GM21390 (cell line): ENCODE results near the gene RSPH3.
"Not testable (repeated sequence)": the region's sequence is repeated elsewhere in the genome, so short reads cannot be mapped to it uniquely, and the experiment has no call there.

Experiments used
- ATAC-seq: cut with Tn5 transposase; IDR thresholded peaks from one replicate; pipeline ENCODE4 v1.9.1; 2021; ENCODE audit not compliant: unreplicated experiment

Gene RSPH3

DNA sequence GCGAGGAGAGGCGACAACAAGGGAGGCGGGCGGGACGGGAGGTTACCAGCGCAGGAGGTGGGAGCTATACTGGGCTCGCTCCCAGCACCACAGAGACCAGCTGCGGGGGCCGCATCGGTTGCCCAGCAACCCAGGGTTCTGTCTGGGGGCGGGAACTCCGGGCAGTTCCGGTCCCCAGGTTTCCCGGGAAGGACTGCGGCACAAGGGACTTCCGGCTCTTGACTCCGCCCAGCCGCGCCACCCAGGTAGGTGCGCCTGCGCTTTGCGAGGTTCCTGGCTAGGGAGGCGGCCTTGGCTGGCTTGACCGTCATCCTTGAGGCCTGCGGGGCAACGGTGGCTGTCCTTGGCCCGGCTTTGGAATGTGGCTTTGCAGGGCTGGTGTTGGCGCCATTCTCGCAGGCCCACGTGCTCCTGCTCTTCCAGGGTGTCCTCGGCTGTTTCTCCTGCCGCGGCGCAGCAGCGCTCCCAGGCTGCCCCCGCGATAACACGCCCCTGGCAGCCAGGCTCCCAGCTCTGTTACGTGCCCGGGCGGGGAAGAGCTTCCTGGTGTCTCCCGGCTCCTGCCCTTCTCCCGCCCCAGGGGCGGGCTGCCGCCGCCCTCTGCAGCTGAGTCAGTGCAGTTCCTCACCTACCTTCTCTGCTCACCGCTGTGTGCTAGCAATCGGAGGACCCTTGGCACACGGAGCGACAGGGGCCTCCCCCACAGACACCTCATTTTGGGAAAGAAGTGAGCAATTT lies at the start of gene RSPH3:
Gene RSPH3 (minus strand): TSS at position 537 of the 738 bp plus-strand sequence. CDS start 652 bp downstream, outside the sequence.
- ATAC-seq: peak; percentile 92

- ATAC-seq: no peak
Measured at GRCh38 chr6:159047891-159048685, 48.1 kb upstream of the RSPH3 start.

DNA sequence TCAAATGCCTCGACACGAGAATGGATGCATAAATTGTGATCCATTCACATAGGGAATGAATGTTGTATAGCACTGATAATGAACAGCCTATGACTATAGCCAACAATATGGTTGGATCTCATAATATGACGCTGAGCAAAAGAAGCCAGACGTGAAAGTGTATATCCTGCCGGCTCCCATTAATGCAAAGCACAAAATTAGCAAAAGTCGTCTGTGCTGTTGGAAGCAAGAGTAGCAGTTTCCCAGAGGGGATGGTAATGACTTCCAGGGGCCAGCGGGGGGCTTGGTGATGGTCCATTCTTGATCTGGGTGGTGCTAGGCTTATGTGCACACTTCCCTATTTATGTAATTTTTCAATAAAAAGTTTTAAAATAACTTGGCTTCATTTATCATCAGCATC lies 45.8 kb upstream of the RSPH3 start:
- ATAC-seq: no peak

GRCh38 chr6:159044899-159045727 lies 45.1 kb upstream of the RSPH3 start, which contains the start of gene TAGAP:
TAGAP (minus strand) TSS chr6:159044991; CDS start chr6:159044146, 845 bp downstream.
- peak; percentile 82 for ATAC-seq

DNA sequence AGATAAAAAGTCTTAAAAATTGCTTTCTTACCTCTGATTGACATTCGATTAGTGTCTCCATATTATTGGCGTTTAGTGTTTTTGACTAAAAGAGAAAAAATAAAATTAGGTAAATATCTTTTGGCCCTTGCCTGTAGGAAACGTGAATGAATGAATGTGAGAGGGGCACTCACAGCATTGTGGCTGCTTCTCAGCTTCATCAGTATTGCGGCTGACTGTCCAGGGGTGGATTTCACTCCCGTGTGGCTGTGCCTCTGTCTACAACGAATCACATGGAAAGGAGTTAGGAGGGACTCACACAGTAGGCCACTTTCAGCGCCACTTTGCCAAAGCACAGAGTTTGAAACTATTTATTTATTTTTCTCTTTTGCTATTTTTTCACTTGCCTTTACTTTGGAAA lies 43.9 kb upstream of the RSPH3 start:
- no peak for ATAC-seq

DNA sequence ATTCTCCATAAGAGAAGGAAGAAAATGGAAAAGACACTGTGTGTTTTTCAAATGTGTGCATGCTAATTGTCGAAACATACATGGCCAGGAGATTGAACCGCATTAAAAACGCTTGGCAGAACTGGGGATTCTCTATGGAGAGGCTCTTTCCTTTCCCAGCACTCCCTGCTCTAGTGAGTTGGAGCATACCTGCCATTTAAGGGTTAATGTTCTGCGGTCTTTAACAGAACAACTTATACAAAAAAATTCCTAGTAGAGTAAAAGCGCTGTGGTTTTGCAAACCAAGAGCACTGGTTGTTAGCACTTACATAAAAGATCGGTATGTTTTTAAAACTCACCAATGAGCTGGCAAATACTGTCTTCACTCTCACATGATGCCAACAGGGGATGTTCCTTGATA lies 43.2 kb upstream of the RSPH3 start:
- no peak for ATAC-seq

- ATAC-seq: no peak
Measured at GRCh38 chr6:159042826-159043181, 42.8 kb upstream of the RSPH3 start.

DNA sequence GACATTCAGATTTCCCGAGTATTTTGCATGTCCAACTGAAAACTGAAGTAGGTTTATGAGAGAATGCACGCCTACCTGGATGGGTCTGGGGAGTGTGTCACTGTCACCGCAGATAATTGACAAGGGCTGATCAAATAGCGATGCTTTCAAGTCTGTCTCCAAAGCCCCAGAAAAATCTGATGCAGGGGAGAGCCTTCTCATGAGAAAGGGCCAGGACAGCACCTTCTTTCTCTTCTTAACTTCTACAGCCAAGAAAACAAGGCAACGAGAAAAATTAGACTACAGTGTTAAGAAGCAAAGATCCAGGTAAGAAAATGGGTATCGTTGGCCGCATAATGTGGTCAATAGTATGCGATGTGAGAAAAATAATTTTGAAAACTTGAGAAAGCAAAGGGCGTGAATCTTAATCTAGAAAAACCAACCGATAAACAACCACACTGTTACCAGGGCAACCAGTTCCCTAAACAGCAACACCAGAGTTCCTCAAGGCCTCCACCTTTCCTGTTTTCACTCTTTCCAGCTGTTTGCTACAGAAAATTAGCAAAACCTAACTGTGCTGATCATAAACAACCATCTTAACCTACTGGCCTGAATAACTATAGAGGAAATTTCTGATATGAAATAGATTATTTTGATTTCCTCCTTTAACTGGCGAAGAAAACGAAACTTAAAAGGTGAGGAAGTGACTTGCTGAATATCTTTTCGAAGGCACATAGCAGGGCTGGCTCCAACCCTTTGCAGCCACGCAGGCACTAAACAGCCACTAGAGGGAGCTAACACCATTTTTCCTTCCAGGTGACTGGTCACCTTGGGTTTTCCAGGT lies 42.2 kb upstream of the RSPH3 start:
- ATAC-seq: peak; percentile 40

GRCh38 chr6:159041181-159041580 lies 41.2 kb upstream of the RSPH3 start:
- no peak for ATAC-seq

DNA sequence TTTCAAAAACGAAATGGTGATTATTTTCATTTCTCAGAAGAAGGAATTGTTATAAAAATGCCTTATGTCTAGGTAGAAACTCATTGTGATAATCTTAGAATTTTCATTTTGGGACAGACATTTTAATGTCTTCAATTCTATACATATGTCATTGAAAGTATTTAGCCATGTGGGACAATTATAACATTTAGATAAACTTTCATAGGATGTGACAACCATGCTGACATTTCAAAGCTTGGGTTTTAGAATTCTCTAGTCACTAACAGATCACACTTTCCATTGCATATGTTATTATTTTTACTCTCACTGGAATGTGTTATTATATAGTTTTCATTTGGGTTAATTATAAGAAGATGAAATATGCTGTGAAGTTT lies 39.9 kb upstream of the RSPH3 start:
- ATAC-seq: no peak

DNA sequence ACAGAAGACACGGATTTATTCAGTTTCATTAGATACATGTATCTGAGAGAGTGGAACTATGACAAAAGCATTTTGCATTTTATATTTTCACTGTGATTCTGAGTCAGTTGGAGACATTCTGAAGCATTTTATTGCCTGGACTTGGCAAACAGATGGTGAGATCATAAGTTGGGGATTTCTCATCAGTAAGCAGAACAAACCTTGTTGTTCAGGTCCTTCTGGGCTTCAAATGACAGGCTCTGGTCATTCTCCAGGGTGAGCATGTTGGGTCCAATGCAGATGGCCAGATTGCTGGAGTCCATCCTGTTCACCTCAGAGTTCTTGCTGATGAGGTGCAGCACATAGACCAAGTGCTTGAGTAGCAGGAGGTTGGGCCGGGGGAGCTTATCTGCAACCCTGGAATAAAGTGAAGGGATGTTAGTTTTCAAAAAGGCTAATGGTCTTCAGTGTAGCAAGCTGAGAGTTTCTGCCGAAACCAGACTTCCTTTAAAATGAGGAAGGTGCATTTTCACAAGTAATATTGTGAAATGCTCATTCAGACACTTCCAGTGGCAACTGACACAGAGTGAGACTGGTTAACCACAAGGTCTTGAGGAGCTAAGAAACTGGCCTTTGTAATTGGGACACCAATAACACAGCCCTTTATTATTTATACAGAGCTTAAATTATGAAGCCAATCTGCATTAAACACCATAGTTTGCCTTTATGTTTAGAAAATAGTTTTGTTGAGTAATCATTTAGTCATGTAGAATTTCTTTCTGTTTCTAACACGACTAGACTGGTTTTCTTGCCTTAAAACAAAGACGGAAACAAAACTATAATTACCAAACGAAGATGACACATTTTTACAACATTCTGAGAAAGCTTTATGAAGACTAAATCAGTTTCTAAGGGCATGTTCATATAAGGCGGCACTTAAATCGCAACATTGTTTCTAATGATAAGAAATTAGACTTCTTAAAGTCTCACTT lies 39.2 kb upstream of the RSPH3 start:
- peak; percentile 81 for ATAC-seq

GRCh38 chr6:159038318-159038717 lies 38.3 kb upstream of the RSPH3 start:
- not testable (repeated sequence) for ATAC-seq

DNA sequence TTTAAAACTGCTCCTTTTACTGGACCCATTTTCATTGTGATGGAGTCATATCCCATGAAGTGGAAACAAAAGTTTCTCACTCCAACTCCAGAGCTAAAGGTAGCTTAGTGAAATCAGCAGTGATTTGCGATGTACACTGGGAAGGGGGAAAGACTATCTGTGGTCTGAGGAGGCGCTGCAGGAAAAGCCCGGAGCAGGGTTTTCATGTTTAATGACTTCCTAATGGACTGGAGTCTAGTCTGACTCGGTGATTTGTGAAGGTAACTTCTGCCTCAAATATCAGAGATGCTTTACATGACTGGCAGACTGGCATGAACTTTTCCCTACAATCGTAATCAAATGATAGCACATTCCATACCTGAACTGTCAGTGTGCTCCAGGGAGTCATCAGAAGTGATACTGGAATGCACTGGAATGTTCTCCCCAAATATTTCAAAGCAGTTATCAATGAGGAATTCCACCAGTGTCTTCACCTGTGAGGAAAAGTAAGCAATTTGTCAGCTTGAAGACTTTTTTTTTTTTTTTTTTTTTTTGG lies 37.8 kb upstream of the RSPH3 start:
- ATAC-seq: no peak

DNA sequence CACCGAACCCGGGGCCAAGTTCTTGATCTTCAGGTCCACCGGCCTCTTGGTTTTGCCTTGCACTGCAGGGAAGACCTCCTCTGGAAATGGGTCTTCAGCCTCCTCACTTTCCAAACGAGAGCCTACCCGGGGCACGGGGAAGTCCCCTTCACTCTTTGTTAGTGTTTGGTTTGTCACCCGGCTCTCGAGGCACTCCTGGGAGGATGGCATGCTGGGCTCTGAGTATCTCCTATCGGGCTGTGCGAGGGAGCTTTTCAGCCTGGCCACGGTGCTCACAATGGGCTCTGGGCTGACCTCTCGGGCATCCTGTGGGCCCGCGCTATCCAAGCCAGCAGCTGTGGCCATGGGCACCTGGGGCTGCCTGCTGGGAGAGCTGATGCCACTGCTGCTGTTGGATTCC lies 36.7 kb upstream of the RSPH3 start:
- no peak for ATAC-seq

DNA sequence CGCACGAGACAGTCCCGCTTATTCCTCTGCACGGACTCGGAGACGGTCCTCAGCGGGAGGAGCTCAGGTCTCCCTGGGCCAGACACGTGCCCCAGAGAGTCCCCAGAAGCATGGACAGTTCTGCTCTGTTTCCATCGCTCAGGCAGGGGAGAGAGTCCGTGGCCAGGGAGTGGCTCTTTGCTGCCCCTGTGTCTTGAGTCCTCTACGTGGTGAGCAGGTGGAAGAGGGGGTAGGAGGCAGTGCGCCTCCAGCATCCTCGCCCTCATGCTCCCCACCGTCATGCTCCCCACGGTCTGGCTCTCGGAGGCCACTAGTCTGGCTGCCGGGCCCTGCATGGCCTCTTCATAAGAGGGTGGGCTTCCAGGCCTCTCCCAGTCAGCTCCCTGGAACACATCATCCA lies 35.9 kb upstream of the RSPH3 start:
- no peak for ATAC-seq

- no peak for ATAC-seq
Measured at GRCh38 chr6:159033160-159034049, 33.4 kb upstream of the RSPH3 start.

DNA sequence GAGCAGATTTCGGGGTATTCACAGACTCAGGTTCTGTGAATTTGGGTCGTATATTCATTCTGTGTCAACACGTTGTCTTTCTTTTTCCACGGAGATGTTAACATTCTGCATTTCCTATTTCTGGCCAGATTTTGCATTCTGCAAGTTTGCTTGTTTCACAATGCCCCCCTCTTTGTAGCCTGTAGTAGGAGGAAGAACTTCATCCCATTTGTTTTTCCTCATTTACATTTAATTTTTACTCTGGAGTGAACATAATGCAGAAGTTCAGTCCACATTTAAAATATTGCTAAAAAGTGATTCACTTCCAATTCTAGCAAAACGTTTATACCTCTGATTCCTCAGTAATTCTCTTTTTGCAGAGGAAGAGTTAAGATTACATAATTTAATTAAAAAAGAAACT lies 31.8 kb upstream of the RSPH3 start:
- no peak for ATAC-seq

GRCh38 chr6:159030168-159030567 lies 30.2 kb upstream of the RSPH3 start:
- ATAC-seq: no peak
